A549 treated with DMSO at 1 μM for 4 hours (cell line): Measurements from ENCODE around the gene CACNB2. TPM values are rescaled to one million over a fixed set of nuclear protein-coding genes. Genes with fewer than 3 reads are reported as not detected.

Experiments
- total RNA-seq: library from RNA; stranded (reverse); fragments of 200-300 nt; extraction: Qiagen RNA extraction; gene quantifications from 5 replicates; pipeline ENCODE4 v1.2.3, GENCODE V29; 2022; ENCODE audit warnings: low read depth

CACNB2 gene
- total RNA-seq = not detected in 5 replicates

GRCh38 chr10:18140149-18140956, at the start of gene CACNB2:
Gene CACNB2, plus strand, starts transcription at chr10:18140424.

Other genes starting within 250 kb of the CACNB2 start
- gene SLC39A12, start 188.5 kb upstream of the CACNB2 start, total RNA-seq = not detected in 5 replicates